Adrenal gland (tissue), 5 donors: Measurements from ENCODE around the gene TEX2.

Experiments
- POLR2A ChIP-seq, 2 donors: fragments of 450-650 bp; IDR thresholded peaks; one replicate each; pipeline ENCODE4 v1.6.1; 2017; ENCODE audit warnings: antibody characterized with exemption in 2 of 2, mild to moderate bottlenecking in 2 of 2, moderate library complexity in 1 of 2
- TF ChIP-seq, protein P1 (sequence below), 6 experiments: fragments of 450-650 bp in 4 of 6; fragments of 200-600 bp in 2 of 6; sonication (generic) in 1 of 6; IDR thresholded peaks; 1 replicate in 5 of 6; 2 replicates in 1 of 6; pipeline versions ENCODE4 v1.5.1 to v1.8.0; 2016 to 2021; ENCODE audit warnings: antibody characterized with exemption in 6 of 6, mild to moderate bottlenecking in 2 of 6, moderate library complexity in 1 of 6
- donor health status: DM: no; HTN: no; CAD: no.

DNA sequence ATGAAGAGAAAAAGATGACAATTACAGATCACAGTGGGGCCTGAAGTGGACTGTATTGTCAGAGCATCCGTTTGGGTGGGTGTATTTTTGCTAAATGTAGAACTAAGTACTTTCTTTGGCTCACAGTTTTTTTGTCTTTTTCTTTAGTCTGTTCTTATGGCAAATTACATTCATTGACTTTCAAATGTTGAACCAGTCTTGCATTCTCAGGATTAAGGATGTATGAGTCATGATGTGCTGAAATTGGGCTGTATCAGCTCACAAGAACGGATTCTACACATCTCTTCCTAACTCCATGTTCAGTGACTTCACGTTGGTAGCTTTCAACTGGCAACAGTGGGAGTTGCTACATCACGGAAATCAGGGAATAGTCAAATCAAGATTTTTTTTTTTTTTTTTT, 66.5 kb downstream of the TEX2 start:
- TF ChIP-seq, protein P1, sequence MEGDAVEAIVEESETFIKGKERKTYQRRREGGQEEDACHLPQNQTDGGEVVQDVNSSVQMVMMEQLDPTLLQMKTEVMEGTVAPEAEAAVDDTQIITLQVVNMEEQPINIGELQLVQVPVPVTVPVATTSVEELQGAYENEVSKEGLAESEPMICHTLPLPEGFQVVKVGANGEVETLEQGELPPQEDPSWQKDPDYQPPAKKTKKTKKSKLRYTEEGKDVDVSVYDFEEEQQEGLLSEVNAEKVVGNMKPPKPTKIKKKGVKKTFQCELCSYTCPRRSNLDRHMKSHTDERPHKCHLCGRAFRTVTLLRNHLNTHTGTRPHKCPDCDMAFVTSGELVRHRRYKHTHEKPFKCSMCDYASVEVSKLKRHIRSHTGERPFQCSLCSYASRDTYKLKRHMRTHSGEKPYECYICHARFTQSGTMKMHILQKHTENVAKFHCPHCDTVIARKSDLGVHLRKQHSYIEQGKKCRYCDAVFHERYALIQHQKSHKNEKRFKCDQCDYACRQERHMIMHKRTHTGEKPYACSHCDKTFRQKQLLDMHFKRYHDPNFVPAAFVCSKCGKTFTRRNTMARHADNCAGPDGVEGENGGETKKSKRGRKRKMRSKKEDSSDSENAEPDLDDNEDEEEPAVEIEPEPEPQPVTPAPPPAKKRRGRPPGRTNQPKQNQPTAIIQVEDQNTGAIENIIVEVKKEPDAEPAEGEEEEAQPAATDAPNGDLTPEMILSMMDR (IDR thresholded peaks at IDR 0.05) = no peak
- TF ChIP-seq POLR2A (IDR thresholded peaks at IDR 0.05) = no peak
